ENCODE results near the gene HOXB1.

DNA sequence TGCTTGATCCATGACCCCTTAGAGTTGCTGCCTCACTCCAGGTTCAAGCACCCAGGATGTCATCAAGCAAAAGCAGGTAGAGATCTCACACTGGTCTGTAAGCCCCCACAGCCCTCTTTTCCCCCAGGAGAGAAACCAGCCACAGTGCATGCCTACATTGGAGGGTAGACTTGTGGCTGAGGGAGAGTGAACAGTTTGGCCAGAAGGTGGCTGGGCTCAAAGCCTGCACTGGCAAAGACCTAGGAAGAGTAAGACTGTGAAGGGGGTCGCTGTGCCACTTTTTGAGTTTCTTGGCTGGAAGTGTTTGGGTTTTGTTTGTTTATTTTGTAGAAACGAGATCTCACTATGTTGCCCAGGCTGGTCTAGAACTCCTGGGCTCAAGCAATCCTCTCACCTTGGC, 28.5 kb downstream of the HOXB1 start:
- TF ChIP-seq, protein P1, sequence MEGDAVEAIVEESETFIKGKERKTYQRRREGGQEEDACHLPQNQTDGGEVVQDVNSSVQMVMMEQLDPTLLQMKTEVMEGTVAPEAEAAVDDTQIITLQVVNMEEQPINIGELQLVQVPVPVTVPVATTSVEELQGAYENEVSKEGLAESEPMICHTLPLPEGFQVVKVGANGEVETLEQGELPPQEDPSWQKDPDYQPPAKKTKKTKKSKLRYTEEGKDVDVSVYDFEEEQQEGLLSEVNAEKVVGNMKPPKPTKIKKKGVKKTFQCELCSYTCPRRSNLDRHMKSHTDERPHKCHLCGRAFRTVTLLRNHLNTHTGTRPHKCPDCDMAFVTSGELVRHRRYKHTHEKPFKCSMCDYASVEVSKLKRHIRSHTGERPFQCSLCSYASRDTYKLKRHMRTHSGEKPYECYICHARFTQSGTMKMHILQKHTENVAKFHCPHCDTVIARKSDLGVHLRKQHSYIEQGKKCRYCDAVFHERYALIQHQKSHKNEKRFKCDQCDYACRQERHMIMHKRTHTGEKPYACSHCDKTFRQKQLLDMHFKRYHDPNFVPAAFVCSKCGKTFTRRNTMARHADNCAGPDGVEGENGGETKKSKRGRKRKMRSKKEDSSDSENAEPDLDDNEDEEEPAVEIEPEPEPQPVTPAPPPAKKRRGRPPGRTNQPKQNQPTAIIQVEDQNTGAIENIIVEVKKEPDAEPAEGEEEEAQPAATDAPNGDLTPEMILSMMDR (IDR thresholded peaks at IDR 0.05 in 8 of 11, conservative IDR thresholded peaks at IDR 0.05 in 3 of 11), result no peak
- no peak for TF ChIP-seq POLR2A (IDR thresholded peaks at IDR 0.05)

All from spleen (tissue), 7 donors.